Loucy (cell line): ENCODE measurements around the gene ADARB2.

Experiments used
- H2AFZ ChIP-seq: fragments of 200-600 bp; sonication (generic); 2 replicates; pipeline ENCODE4 v1.6.0; 2016; ENCODE audit warnings: antibody characterized with exemption, mild to moderate bottlenecking, low read length, moderate library complexity
- H3F3A ChIP-seq: fragments of 200-600 bp; 2 replicates; pipeline ENCODE4 v1.6.0; 2016; ENCODE audit warnings: antibody characterized with exemption, low read depth, mild to moderate bottlenecking
- H3K27me3 ChIP-seq: fragments of 200-600 bp; sonication (generic); 2 replicates; pipeline ENCODE4 v1.6.1; 2014; ENCODE audit warnings: low read length, mild to moderate bottlenecking; ENCODE audit not compliant: insufficient read depth, poor library complexity, severe bottlenecking
- H3K36me3 ChIP-seq: fragments of 200-600 bp; sonication (generic); 2 replicates; pipeline ENCODE4 v1.6.1; 2016; ENCODE audit warnings: low read length; ENCODE audit not compliant: insufficient read depth
- H3K4me1 ChIP-seq: fragments of 200-600 bp; sonication (generic); 2 replicates; pipeline ENCODE4 v1.5.1; 2014; ENCODE audit warnings: low read length, mild to moderate bottlenecking; ENCODE audit not compliant: insufficient read depth, poor library complexity, severe bottlenecking
- H3K4me2 ChIP-seq: fragments of 200-600 bp; sonication (generic); 2 replicates; pipeline ENCODE4 v1.6.0; 2014; ENCODE audit warnings: antibody characterized with exemption, low read length, low read depth, mild to moderate bottlenecking; ENCODE audit not compliant: poor library complexity, severe bottlenecking
- H3K4me3 ChIP-seq: fragments of 200-600 bp; sonication (generic); 2 replicates; pipeline ENCODE4 v1.5.1; 2014; ENCODE audit warnings: low read length, mild to moderate bottlenecking, mixed read lengths; ENCODE audit not compliant: poor library complexity, severe bottlenecking
- H3K79me2 ChIP-seq: fragments of 200-600 bp; sonication (generic); 2 replicates; pipeline ENCODE4 v1.6.1; 2014; ENCODE audit warnings: low read length; ENCODE audit not compliant: insufficient read depth
- H3K9ac ChIP-seq: fragments of 200-600 bp; sonication (generic); 2 replicates; pipeline ENCODE4 v1.6.0; 2014; ENCODE audit warnings: mild to moderate bottlenecking, low read depth, low read length, moderate library complexity; ENCODE audit not compliant: poor library complexity, severe bottlenecking
- H3K9me2 ChIP-seq: fragments of 200-600 bp; sonication (generic); replicated peaks from 2 replicates; pipeline ENCODE4 v1.6.1; 2016; ENCODE audit warnings: low read depth, low read length, mixed read lengths
- H3K9me3 ChIP-seq: fragments of 200-600 bp; sonication (generic); 2 replicates; pipeline ENCODE4 v1.6.1; 2014; ENCODE audit warnings: mild to moderate bottlenecking, antibody characterized with exemption, low read length, low read depth; ENCODE audit not compliant: insufficient read depth
- H4K20me1 ChIP-seq: fragments of 200-600 bp; sonication (generic); 2 replicates; pipeline ENCODE4 v1.6.0; 2014; ENCODE audit warnings: antibody characterized with exemption, low read length, mild to moderate bottlenecking; ENCODE audit not compliant: insufficient read depth, poor library complexity, severe bottlenecking
- CTCF ChIP-seq: fragments of 200-600 bp; sonication (generic); conservative IDR thresholded peaks from 2 replicates; pipeline ENCODE4 v1.5.1; 2014; ENCODE audit warnings: mild to moderate bottlenecking, antibody characterized with exemption, low read length
- EZH2phosphoT487 ChIP-seq: fragments of 200-600 bp; IDR thresholded peaks from 2 replicates; pipeline ENCODE4 v1.6.1; 2018; ENCODE audit warnings: antibody characterized with exemption, mild to moderate bottlenecking, moderate library complexity, borderline replicate concordance

ADARB2 gene

GRCh38 chr10:1684991-1685390 lies 52.3 kb downstream of the ADARB2 start:
- Histone ChIP-seq H3K9me2 (no peaks in the 10 kb centered on the region), H3K4me1 (no peaks in the 10 kb centered on the region), H3K9ac (no peak overlapping the region), H4K20me1 (no peaks in the 10 kb centered on the region), H3K36me3 (no peaks in the 10 kb centered on the region), H3K27me3 (peaks cover 5% of the 10 kb centered on the region), H3K79me2 (no peaks in the 10 kb centered on the region), H3F3A (no peaks in the 10 kb centered on the region), H3K9me3 (no peaks in the 10 kb centered on the region), H3K4me2 (no peak overlapping the region), H2AFZ (no peak overlapping the region), H3K4me3 (no peak overlapping the region)
- TF ChIP-seq EZH2phosphoT487: no peak
- no peak for TF ChIP-seq CTCF

GRCh38 chr10:1683649-1684048 lies 53.7 kb downstream of the ADARB2 start:
- Histone ChIP-seq H3K9me3 (no peaks in the 10 kb centered on the region), H3K4me3 (no peak overlapping the region), H3K79me2 (no peaks in the 10 kb centered on the region), H3K9ac (no peak overlapping the region), H2AFZ (no peak overlapping the region), H3K9me2 (no peaks in the 10 kb centered on the region), H3K4me1 (no peaks in the 10 kb centered on the region), H3K4me2 (no peak overlapping the region), H3F3A (no peaks in the 10 kb centered on the region), H3K27me3 (peaks cover 5% of the 10 kb centered on the region), H3K36me3 (no peaks in the 10 kb centered on the region), H4K20me1 (no peaks in the 10 kb centered on the region)
- TF ChIP-seq EZH2phosphoT487: no peak
- TF ChIP-seq CTCF: no peak

- no peak for TF ChIP-seq CTCF
- no peak for TF ChIP-seq EZH2phosphoT487
- Histone ChIP-seq H3K9me2 (no peaks in the 10 kb centered on the region), H3K27me3 (peaks cover 5% of the 10 kb centered on the region), H3K79me2 (no peaks in the 10 kb centered on the region), H2AFZ (no peak overlapping the region), H3K4me1 (no peaks in the 10 kb centered on the region), H3K9me3 (no peaks in the 10 kb centered on the region), H3K36me3 (no peaks in the 10 kb centered on the region), H4K20me1 (no peaks in the 10 kb centered on the region), H3K4me3 (no peak overlapping the region), H3F3A (no peaks in the 10 kb centered on the region), H3K9ac (no peak overlapping the region), H3K4me2 (no peak overlapping the region)
Measured at GRCh38 chr10:1679821-1680650, 57.3 kb downstream of the ADARB2 start.
